HG02571 (cell line): ENCODE results near the gene ABCA13.
"Not testable (repeated sequence)": the region's sequence is repeated elsewhere in the genome, so short reads cannot be mapped to it uniquely, and the experiment has no call there.

Experiments used
- ATAC-seq: cut with Tn5 transposase; IDR thresholded peaks from one replicate; pipeline ENCODE4 v1.9.1; 2021; ENCODE audit warnings: mild to moderate bottlenecking, moderate library complexity; ENCODE audit not compliant: unreplicated experiment

ABCA13 gene

DNA sequence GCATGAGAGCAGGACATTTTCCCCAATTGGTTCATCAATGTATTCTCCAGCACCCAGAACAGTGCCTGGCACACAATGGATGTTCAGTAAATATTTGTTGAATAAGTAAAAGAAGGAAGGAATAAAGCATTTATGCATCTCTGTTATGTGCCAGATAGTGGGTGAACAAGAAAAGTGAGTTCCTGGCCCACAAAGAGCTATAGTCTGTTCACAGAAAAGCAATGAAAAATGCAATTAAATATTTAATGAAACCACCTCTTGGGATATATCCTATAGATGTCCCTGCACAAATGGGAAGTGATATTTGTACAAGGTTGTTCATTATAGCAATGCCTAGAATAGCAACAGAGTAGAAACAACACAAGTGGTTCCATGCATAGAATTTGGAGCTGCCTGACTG lies 2.1 kb downstream of the ABCA13 start:
- ATAC-seq = no peak

DNA sequence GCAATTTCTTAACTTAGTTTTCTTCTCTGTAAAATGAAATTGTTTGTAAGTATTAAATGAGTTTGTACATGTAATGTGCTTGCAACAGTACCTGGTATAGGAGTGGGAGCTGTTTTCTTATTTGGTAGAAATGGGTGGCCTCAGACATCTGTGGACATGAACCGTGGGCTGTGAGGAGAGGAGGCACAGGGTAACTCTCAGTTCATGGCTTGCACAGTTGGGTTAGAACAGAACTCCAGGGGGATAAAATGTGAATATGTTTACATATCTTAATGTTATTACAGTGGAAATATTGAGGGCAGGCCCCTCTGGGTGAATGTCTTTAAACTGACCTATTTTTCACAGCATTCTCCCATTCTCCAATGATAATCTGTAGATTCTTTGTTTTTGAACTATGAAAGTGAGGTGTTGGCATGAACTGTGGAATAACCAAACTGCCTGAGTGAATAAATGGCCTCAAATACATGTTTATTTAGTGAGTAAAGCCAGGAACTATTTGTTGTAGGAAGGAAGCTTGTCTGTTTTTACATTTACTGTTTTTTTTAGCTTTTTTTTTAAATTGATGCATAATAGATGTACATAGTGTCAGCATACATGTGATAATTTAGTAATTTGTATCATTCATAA lies 2.6 kb downstream of the ABCA13 start:
- ATAC-seq = no peak

DNA sequence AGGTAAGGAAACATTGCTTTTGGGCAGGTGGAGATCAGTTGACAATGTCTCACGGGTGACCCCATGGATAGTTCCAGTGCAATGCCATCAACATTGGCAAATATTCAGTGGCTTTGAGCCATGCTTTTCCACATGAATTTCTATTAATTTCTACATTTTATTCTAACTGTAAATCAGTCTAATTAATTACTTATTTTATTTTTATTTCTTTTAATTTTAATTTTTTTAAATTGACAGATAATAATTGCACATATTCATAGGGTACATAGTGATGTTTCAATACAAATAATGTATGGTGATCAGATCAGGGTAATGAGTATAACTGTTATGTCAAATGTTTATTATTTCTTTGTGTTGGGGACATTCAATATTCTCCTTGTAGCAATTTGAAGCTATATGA lies 3.8 kb downstream of the ABCA13 start:
- ATAC-seq = no peak

DNA sequence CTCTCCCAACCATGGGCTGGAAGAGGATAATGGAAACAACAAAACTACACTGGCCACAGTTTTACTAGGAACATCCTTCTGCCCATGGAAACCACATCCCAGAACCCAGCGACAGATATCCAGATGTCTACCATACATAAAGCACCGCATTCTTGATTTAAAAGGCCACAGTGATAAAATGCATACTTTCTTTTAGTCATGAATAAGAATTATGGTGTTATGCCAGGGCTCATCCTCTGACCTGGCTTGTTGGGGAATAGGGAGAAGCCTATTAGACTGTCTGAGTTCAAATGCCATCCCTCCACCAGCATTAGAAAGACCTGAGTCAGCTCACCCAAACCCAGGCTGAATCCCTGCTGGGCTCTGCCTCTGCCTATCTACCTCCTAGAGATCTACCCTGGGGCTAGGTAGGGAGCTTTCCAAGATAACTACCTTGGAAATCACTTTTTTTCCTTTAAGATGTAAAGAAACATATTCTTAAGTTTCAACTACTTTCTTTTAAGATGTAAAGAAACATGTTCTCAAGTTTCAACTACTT lies 5.2 kb downstream of the ABCA13 start:
- no peak for ATAC-seq

DNA sequence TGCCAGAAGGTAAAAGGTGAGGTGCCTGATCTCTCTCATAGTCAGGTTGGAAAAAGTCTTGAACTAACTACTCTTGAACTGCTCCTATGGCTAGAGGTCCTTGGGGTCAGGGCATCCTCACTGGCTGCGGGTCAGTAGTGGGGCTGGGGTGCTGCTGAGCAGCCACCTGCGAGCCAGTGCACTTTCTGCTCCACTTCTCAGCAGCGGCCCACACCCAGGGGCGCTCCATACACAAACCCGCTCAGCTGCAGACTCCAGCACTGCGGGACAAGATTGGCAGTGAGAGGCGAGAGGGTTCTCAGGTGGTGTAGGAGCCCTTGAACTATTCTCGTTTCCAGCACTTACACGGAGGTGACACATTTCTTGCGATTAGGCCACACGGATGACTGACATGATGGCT lies 6.0 kb downstream of the ABCA13 start:
- ATAC-seq = no peak

DNA sequence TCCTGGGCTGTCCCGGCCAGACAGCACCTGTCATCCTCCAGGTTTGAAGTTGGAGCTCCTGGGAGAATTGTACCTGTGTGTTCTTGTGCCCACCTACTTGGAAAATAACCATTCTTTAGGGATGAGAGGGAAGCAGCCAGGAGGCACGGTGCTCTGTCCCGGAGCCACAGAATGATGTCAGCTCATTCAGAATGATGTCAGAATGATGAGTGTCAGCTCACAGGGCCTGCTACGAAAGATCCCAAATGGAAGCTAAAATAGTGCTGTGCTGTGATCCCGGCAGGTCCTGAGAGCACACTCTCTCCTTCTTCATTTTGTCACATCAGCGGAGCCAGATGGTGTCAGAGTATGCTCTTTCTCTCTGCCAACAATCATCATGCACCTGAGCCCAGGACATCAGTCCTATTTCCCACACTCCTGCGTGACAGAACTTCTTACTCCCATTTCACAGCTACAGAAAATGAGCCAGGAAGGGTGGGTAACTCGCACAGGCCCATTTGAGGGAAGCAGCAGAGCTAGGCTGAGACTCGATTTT lies 8.3 kb downstream of the ABCA13 start:
- ATAC-seq = no peak

DNA sequence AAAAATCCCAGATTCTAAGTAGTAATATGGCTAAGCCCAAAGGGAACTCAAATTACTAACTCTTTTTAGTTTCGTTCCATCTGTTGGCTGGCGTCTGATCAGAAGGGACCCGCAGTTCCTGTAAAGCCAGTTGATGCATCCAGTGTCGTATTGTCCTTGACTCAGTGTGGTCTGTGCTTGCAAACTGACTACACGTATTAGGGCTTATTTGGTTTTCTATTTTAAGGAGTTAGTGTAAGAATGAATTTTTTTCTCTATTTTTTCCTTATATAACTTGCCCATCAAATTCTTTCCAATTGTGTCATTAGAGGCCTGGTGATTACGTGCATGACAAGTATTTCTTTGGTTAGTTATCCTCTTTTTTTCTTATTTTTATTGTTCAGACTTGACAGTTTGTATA lies 9.7 kb downstream of the ABCA13 start:
- no peak for ATAC-seq

DNA sequence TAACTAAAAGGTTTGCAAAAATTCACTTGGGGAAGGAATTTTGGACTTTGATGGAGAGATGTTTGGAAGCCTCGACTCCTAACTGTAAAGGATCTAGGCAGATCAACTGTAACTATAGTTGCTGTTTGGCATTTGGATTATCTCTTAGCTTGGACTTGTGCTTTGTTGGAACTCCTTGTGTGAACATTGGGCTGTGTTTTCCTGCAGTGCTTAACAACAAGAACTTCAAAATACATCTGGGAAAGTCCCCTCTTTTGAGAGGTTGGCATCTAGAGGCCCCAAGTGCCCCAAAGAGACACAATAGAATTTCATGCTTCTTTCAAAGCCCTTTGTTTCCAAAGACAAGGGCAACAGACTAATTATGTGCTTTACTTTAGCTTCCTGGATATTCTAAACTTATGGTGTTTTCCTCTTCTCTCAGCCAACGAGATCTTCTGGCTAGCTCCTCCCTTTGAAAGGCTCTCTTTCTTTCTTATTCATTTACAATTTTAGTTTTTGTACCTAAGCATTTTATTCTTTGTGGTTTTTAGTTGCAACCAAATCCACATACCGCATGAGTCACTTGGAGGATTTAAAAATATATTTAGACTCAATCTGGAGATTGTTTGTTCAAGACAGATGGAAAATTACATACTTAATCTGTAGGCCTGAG lies 11.6 kb downstream of the ABCA13 start:
- no peak for ATAC-seq

DNA sequence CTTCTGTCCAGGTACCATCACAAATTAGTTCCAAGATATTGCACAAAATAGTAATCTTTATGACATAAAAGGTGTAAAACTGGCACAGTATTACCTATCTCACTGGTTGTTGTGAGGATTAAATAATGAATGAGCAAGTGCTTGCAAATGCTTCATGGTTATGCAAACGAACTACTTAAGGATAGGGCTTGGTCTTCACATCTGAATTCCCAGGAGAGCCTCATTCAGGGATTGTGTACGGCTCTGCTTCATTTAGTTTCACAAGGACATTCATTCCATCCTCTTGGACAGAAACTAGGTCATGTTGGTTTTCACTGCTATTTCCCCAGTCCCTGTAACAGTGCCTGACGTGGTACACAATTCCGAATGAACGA lies 12.1 kb downstream of the ABCA13 start:
- ATAC-seq = no peak

DNA sequence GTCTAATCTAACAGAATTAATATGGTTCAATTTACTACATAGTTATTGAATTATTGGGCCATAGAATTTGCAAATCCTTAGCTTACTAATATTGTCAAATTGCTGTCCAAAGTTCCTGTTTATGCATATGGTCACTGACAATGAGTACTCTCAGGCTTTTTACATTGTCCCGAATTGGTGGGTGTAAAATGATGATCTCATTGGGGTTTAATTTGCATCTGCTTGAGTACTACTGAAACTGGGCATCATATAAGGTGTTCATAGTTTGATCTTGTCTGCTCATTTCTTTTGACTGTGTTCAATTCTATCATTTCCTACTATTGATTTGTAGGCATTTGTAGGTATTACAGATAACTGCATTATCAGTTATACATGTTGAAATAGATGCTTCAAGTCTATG lies 12.7 kb downstream of the ABCA13 start:
- no peak for ATAC-seq

DNA sequence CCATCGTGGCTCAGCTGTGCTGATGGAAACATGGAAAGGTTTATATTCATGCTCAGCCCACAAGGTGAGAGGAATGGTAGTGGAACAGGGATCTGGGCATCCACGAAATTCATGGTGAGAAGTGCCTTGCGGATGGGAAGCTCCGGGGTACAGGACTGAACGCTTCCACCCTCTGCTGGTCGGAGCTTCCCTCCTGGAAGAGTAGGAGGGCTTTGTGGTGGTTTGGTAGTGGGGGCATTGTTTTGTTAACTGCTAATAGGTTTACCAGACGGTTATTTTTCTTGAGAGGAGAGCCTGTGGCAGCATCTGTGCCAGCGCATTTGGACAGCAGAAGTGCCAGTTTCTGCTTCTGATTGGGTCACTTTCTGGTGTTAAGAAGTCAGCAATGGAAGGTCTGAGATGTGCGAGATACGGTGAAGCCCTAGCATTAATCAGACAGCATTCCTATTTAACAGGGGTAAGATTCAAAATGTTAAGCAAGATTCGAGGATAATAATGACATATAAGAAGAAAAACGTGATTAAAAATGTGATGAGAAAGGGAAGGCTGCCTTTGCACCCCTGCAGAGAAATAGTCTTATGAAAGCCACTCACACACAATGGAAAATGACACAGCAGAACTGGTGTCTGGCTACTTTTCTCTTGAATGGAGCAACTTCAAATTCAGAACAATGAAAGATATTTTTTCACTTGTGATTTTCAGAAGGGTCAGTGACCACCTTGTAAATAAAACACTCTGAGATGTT lies 17.7 kb downstream of the ABCA13 start:
- no peak for ATAC-seq

DNA sequence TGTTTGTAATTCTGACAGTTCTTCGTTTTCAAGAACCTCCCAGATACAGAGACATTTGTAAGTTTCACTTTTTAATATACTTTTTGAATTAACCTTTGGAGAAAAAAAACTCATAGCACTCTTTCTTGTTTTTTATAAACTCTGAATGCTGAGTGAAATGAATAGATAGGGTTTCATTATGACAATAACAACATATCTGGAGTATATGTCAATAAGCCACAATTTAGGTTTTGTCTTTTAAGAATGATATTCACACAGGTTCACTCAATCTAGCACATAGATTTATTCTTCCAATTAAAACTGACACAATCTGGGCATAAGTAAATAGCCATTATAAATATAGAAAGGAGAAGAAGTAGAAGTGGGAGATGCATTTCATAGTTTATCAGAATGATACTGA lies 21.7 kb downstream of the ABCA13 start:
- no peak for ATAC-seq

DNA sequence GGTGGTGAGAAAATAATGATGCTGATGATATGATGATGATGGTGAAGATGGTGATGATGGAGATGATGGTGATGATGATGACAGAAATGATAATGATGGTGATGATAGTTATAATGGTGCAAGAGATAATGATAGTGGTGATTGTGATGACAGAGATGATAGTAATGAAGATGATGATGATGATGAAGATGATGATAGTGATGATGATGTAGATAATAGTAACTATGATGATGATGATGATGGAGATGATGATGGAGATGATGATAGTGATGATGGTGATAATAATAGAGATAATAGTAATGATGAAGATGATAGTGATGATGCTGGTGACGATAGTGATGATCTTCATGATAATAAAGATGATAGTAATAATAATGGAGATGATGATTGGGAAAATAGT lies 22.2 kb downstream of the ABCA13 start:
- ATAC-seq = no peak

DNA sequence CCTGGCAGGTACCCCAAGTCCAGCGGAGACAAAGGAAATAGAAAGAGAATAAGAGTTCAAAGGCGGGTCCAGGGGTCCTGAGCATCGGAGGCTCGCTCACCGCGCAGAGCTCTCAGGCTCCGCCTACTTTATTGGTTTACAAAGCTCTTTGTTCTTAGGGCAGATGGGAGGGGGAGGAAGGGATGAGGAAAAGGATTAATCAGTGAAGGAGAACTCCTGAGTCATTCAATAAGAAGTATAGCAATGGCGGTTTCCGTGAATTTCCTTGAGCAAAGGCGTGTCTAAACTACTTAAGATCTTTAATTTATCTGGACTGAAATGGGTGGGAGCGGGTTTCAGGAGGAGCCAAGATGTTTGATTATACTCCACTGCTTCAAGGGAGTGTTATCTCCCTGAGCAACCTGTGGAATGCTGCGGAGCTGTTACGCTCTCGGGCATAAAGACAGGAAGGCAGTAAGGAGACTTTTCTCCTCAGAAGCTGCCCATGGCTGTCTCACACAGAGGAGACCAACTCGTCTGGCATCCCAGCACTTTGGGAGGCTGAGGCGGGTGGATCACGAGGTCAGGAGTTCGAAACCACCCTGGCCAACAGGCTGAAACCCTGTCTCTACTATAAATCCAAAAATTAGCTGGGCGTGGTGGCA lies 29.8 kb downstream of the ABCA13 start:
- ATAC-seq = not testable (repeated sequence)

DNA sequence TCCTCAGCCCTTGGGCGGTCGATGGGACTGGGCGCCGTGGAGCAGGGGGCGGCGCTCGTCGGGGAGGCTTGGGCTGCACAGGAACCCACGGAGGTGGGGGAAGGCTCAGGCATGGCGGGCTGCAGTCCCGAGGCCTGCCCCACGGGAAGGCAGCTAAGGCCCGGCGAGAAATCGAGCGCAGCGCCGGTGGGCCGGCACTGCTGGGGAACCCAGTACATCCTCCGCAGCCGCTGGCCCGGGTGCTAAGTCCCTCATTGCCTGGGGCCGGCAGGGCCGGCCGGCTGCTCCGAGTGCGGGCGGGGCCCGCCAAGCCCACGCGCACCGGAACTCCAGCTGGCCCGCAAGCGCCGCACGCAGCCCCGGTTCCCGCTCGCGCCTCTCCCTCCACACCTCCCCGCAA lies 31.7 kb downstream of the ABCA13 start:
- not testable (repeated sequence) for ATAC-seq

DNA sequence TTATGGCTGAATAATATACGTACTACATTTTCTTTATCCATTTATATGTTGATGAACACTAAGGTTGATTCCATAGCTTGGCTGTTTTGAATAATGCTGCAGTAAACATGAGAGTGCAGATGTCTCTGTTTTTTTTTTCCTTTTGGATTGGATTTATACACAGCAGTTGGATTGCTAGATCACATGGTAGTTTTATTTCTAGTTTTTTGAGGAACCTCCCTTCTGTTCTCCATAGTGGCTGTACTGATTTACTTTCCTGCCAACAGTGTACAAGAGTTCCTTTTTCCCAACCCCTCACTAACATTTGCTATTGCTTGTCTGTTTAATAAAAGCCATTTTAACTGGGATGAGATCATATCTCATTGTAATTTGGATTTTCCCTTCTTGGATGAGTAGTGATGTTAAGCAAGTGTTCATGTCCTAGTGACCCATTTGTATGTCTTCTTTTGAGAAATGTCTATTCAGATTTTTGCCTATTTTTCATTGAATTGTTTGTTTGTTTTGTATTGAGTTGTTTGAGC lies 36.0 kb downstream of the ABCA13 start:
- ATAC-seq = no peak

DNA sequence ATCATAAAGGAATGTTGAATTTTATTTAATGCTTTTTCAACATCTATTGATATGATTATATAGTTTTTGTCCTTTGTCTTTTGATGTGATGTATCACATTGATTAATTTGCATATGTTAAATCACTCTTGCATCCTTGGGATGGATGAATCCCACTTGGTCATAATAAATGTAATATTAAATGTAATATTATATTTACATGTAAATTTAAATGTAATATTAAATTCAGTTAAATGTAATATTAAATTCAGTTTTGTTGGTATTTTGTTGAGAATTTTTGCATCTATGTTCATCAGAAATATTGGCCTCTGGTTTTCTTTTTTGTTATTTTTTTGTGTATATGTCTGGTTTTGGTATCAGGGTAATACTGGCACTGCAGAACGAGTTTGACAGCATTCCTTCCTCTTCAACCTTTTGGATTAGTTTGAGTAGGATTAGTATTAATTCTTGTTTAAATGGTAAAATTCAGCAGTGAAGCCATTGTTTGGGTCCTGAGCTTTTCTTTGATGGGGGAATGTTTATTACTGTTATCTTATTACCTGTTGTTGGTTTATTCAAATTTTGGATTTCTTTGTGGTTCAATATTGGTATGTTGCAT lies 37.8 kb downstream of the ABCA13 start:
- ATAC-seq = no peak

DNA sequence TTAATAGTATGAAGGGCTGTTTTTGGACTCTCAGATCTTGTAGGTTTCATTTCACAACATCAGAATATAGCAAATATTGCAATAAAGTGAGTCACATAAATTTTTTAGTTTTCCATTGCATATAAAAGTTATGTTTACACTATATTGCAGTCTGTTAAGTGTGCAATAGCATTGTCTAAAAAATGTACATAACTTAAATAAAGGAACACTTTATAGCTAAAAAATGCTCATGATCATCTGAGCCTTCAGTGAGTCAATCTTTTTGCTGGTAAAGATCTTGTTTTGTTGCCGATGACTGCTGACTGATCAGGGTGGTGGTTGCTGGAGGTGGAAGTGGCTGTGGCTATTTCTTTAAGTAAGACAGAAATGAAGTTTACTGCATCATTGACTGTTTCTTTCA lies 42.0 kb downstream of the ABCA13 start:
- ATAC-seq = no peak

DNA sequence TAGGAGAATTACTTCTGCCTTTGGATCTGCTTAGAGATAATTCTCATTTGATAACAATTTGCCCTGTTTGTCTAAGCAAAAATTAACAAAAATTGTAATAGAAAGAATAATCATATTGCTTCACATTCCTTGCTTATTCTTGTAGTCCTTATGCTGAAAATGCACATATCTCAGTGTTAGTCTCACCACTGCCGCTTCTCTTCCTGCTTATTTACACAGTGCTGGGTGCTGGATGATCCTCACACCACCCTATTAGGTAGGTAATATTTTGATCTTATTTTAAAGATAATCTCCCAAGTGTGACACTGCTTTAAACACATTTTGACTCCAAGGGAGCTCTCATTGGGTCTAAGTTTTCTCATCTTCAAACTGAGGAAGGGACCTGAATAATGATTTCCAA lies 46.0 kb downstream of the ABCA13 start:
- no peak for ATAC-seq

DNA sequence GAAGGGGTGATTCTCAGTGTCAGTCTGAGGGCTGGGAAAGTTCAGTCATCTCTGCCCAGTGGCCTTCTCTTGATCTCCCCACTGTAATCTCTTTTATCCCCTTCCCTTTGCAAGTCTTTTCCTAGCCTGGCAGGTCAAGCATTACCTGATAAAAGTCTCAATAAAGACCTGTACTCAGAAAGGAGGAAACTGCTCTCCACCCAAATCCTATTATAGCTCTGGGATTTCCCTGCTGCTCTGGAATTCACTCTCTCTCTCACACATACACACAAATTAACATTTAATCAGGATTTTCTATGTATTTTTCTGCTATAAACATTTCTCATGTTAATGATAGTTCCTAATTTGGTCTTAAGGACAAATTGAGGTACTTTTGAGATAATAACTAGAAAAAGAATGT lies 46.5 kb downstream of the ABCA13 start:
- no peak for ATAC-seq

DNA sequence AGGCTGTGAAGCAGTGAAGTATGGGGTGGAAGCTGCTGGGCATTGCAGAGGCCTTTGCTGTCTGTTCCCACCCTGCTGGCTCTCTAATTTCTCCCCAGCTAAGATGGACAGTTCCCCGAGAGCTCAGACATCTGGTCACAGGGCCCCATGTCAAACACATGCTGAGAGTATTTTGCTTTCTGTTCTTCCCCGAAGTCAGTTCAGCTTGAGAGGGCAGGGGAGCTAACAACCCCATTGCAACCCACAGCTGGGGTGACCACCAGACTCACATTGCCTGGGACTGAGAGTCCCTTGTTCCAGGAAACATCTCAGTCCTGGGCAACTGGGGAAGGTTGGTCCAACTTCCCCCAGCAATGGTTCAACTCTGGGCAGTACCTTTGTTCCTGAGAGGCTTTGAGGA lies 52.8 kb downstream of the ABCA13 start:
- no peak for ATAC-seq
